ENCODE data around the gene PEAK1.

The PEAK1 gene

DNA sequence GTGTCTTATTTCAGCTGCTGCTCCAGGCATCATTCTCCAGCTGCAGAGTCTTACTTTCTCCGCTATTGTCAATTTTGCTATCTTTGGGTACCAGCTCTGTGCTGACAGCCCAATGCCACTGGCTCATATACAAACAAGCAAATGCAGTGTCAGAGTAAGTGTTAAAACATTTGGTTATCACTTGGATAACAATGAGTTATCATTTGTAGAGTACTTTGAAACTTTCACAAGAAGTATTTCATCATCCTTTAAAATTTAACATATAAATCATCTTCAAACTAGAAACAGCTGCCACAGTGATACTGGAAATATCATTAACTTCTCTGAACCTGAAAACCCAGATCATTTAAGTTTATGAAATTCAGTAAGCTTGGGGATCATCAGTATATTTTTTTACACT is 362.8 kb downstream of the PEAK1 start:
- no peak for DNase-seq

DNA sequence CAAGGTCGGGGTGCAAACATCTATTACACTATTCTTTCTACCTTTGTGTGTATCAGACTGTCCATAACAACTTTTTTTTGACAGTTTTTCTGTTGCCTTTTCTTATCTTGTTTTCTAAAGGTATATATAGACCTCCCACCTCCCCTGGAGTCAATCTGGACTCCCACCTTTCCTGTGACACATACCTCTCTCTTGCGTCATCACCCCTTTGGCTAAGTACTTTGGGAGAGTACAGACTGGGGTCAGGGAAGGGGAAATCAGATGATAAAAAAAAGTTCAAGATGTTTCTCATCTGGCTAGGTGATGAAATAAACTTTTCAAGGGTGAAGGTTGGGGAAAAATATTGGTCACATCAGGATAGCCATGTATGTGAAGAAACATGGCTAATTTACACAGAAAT is 366.2 kb downstream of the PEAK1 start:
- no peak for DNase-seq

DNA sequence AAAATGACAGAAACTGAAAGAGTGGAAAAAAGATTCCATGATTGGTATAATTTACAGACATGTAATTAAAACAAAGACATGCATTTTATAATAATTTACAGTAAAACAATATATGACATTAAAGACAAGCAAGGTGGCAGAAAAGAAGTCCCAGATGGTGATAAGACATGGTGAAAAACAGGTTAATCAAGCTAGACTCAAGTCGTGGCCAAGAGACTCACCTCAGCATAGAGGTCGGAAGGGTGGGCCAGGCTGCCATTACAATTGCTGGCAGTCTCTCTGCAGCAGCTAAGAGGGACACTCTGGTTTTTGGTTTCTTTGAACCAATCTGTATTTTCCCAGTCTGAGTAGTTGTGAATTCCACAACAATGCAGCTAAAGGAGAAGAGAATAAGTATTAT is 367.3 kb downstream of the PEAK1 start:
- DNase-seq: no peak
